Epithelial cell of proximal tubule (primary cell): Measurements from ENCODE around the gene NKRF. TPM values are rescaled to one million over a fixed set of nuclear protein-coding genes. Genes with fewer than 3 reads are reported as not detected.

Experiments
- DNase-seq: peaks from one replicate; pipeline ENCODE4 v3.0.0-alpha.2; 2011; ENCODE audit warnings: low read depth
- H3K4me3 ChIP-seq: 2 replicates; pipeline ENCODE4 v1.5.1; 2011; ENCODE audit warnings: low read depth, mild to moderate bottlenecking, low read length
- CTCF ChIP-seq: conservative IDR thresholded peaks from 2 replicates; pipeline ENCODE4 v1.5.1; 2012; ENCODE audit warnings: low read depth, mild to moderate bottlenecking, low read length
- total RNA-seq: library from RNA; depleted of rRNA; stranded (reverse); fragments of >200 nt; gene quantifications from 2 replicates; pipeline ENCODE4 v1.2.3, GENCODE V29; 2015

The NKRF gene
- total RNA-seq, 1 donor from 2014 or later: 5.8 TPM

GRCh38 chrX:119565107-119565663 is 41.0 kb downstream of the NKRF start, which contains the start of gene STEEP1:
Gene STEEP1, minus strand, starts transcription at chrX:119565409. Its CDS starts 54 bp downstream, at chrX:119565355.
- no peak for TF ChIP-seq CTCF
- peak; percentile 49 for DNase-seq
- H3K4me3 ChIP-seq: peak within 1 kb of the TSS; percentile 70

DNA sequence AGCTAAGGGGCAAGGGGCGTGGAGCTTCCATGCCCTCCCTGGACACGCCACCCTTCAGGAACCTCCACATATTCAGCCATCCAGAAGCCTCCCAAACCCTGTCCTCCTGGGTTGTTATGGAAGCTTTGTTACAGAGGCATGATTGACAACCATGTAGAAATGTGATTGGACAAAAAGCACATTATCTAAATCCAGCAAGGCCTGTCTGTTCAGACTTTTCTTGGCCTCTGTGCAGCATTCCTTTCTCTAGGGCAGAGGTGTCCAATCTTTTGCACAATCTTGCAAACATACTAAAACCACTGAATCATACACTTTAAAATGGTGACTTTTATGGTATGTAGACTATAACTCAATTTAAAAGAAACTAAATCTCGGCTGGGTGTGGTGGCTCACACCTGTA is 53.7 kb downstream of the NKRF start:
- DNase-seq: no peak
- no peak overlapping the region for H3K4me3 ChIP-seq
- no peak for TF ChIP-seq CTCF

- no peak overlapping the region for H3K4me3 ChIP-seq
- no peak for DNase-seq
- TF ChIP-seq CTCF: no peak
Observed at GRCh38 chrX:119549327-119550016, 56.8 kb downstream of the NKRF start.

GRCh38 chrX:119541188-119541587 is 65.0 kb downstream of the NKRF start:
- H3K4me3 ChIP-seq: no peak overlapping the region
- TF ChIP-seq CTCF: no peak
- peak; percentile 27 for DNase-seq

DNA sequence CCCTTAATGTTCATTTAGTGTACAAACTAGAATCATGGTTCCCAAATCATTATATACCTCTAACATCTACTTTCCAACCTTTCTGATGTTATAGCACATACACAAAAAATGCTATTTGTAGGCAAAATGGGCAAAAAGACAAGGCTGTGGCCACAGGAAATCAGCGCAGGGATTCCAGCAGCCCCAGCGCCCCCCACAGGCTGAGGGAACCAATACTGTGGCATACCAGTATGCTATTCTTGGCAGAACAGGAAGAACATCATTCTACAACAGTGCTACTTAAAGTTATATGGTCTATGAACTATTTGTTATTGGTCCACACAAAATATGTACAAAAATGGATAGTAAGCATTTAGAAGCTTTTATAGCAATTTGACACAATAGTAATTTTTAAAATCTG is 66.4 kb downstream of the NKRF start:
- peak; percentile 10 for TF ChIP-seq CTCF
- no peak for DNase-seq
- no peak overlapping the region for H3K4me3 ChIP-seq

Other genes with a start within 250 kb of the NKRF start
- 15.0 and 15.9 TPM in 2 replicates for gene SLC25A43, start 207.1 kb downstream of the NKRF start, total RNA-seq
- gene SLC25A5, start 138.0 kb downstream of the NKRF start, total RNA-seq: 298 and 821 TPM in 2 replicates
- gene STEEP1, start 41.0 kb downstream of the NKRF start, total RNA-seq: 12.2 and 28.4 TPM in 2 replicates
- gene UBE2A, start 31.9 kb downstream of the NKRF start, total RNA-seq: 28.1 and 40.2 TPM in 2 replicates
- 27.6 and 28.4 TPM in 2 replicates for gene SEPTIN6, start 86.7 kb upstream of the NKRF start, total RNA-seq
- not detected in 2 replicates for gene SOWAHD, start 152.2 kb upstream of the NKRF start, total RNA-seq
- gene RPL39, start 185.2 kb upstream of the NKRF start, total RNA-seq: 4,262 and 7,744 TPM in 2 replicates
- gene UPF3B, start 246.5 kb upstream of the NKRF start, total RNA-seq: 4.6 and 4.8 TPM in 2 replicates